Loucy (cell line): ENCODE data around the gene CISTR.

ENCODE experiments used
- EZH2phosphoT487 ChIP-seq: fragments of 200-600 bp; IDR thresholded peaks from 2 replicates; pipeline ENCODE4 v1.6.1; 2018; ENCODE audit warnings: antibody characterized with exemption, mild to moderate bottlenecking, moderate library complexity, borderline replicate concordance
- TF ChIP-seq, protein P1 (sequence below): fragments of 200-600 bp; sonication (generic); conservative IDR thresholded peaks from 2 replicates; pipeline ENCODE4 v1.5.1; 2014; ENCODE audit warnings: mild to moderate bottlenecking, antibody characterized with exemption, low read length

DNA sequence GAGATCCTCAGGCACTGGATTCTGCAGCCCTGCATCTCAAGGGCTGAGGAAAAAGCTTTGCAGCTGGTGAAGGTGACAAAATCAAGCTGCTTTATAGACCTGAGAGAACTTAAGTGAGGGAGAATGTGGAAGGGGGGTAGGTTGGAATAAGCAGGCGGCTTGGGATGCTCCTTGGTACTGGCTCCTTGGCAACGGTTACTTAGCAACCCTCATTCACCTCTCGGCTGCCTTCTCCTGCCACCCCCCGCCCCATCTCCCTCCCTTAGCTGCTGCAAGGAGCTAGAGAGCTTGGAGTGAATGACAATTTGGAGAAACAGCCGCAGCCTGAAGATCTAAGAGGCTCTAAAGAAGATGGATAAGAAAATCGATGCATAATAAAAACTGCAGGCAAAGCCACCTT lies 44.1 kb upstream of the CISTR start:
- TF ChIP-seq, protein P1, sequence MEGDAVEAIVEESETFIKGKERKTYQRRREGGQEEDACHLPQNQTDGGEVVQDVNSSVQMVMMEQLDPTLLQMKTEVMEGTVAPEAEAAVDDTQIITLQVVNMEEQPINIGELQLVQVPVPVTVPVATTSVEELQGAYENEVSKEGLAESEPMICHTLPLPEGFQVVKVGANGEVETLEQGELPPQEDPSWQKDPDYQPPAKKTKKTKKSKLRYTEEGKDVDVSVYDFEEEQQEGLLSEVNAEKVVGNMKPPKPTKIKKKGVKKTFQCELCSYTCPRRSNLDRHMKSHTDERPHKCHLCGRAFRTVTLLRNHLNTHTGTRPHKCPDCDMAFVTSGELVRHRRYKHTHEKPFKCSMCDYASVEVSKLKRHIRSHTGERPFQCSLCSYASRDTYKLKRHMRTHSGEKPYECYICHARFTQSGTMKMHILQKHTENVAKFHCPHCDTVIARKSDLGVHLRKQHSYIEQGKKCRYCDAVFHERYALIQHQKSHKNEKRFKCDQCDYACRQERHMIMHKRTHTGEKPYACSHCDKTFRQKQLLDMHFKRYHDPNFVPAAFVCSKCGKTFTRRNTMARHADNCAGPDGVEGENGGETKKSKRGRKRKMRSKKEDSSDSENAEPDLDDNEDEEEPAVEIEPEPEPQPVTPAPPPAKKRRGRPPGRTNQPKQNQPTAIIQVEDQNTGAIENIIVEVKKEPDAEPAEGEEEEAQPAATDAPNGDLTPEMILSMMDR: no peak
- no peak for TF ChIP-seq EZH2phosphoT487
